Lung (tissue), 12 donors: ENCODE data around the gene RPUSD3. TPM values are rescaled to one million over a fixed set of nuclear protein-coding genes. Genes with fewer than 3 reads are reported as not detected.

Experiments
- ATAC-seq: fragments of 200-7000 bp; cut with Tn5 transposase; one replicate; pipeline ENCODE4 v1.9.1; 2020; ENCODE audit warnings: moderate number of reproducible peaks; ENCODE audit not compliant: insufficient read depth, low FRiP score
- DNase-seq, 3 donors: peaks; one replicate each; pipeline ENCODE4 v3.0.0-alpha.2; 2013 to 2017
- H3K27ac ChIP-seq, 2 donors: one replicate each; pipeline ENCODE4 v1.5.1; 2013; ENCODE audit warnings: mild to moderate bottlenecking in 2 of 2, moderate library complexity in 2 of 2, control low read depth in 1 of 2, inconsistent platforms in 1 of 2, low read depth in 1 of 2, low read length in 1 of 2
- H3K27me3 ChIP-seq, 3 donors: one replicate each; pipeline ENCODE4 v1.5.1; 2013; ENCODE audit warnings: low read length in 2 of 3; ENCODE audit not compliant: control insufficient read depth in 3 of 3, insufficient read depth in 3 of 3
- H3K36me3 ChIP-seq, 4 donors: one replicate each; pipeline ENCODE4 v1.5.1; 2013; ENCODE audit warnings: low read length in 4 of 4, mild to moderate bottlenecking in 1 of 4, moderate library complexity in 1 of 4; ENCODE audit not compliant: control insufficient read depth in 4 of 4, insufficient read depth in 4 of 4
- H3K4me1 ChIP-seq, 5 donors: one replicate each; pipeline ENCODE4 v1.5.1; 2013; ENCODE audit warnings: low read length in 5 of 5, mild to moderate bottlenecking in 2 of 5, moderate library complexity in 1 of 5; ENCODE audit not compliant: control insufficient read depth in 5 of 5, insufficient read depth in 5 of 5
- H3K4me3 ChIP-seq: one replicate; pipeline ENCODE4 v1.5.1; 2013; ENCODE audit warnings: mild to moderate bottlenecking, control low read depth, moderate library complexity
- H3K9ac ChIP-seq, 2 donors: one replicate each; pipeline ENCODE4 v1.5.1; 2013; ENCODE audit warnings: low read length in 2 of 2, control low read depth in 1 of 2; ENCODE audit not compliant: insufficient read depth in 1 of 2
- H3K9me3 ChIP-seq, 4 donors: one replicate each; pipeline ENCODE4 v1.5.1; 2013; ENCODE audit warnings: low read length in 3 of 4, mild to moderate bottlenecking in 1 of 4, moderate library complexity in 1 of 4; ENCODE audit not compliant: control insufficient read depth in 4 of 4, insufficient read depth in 3 of 4
- CTCF ChIP-seq: IDR thresholded peaks from 2 replicates; pipeline ENCODE4 v1.5.1; 2012; ENCODE audit warnings: mild to moderate bottlenecking; ENCODE audit errors: control extremely low read depth, extremely low read depth
- WGBS, 2 donors: extraction: QIAGEN DNeasy Blood & Tissue Kit; methylation state at CpG; one replicate each; pipeline ENCODE4 v1.1.7; 2013; 5-methylcytosine and 5-hydroxymethylcytosine counted together
- polyA plus RNA-seq, 2 donors: library from polyadenylated mRNA; stranded (reverse); fragments of 200-250 nt; gene quantifications; one replicate each; pipeline ENCODE4 v1.2.1, GENCODE V29; 2013
- total RNA-seq, 2 donors: library from RNA; depleted of rRNA in 1 of 2; stranded (reverse); fragments of >200 nt in 1 of 2; gene quantifications; one replicate each; pipeline ENCODE4 v1.2.1, GENCODE V29; 2014 to 2021
- donor health status: control.
- donor health status: control.
- donor health status: Bipolar disorder and iron deficiency.
- donor health status: healthy.
- donor health status: DM: yes; HTN: yes; CAD: no.

Gene RPUSD3
- total and polyA plus RNA-seq, 4 donors: 16.3 to 34.9 (median 26.3) TPM

DNA sequence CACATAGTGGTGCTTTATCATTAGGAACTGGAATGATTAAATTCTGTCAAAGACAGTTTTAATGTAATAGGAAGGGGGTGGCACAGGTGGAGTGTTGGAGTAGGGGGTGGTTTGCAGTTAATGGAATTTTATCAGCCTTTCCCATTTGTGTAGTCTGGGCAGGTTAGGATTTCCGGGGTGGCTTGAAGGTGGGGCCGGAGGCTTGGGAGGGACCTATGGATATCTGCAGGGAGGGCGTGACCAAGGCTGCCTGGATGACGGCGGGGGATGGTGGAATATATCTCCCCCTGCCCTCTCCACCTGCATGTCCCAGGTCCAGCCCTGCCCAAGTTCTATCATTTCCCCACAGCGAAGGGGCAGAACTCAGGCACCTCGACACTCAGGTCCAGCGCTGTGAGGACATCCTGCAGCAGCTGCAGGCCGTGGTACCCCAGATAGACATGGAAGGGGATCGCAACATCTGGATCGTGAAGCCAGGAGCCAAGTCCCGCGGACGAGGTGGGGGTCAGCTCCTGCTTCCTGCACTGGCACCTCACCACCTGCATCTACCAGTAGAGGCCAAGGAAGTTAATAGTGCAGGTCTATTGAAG, 18.3 kb downstream of the RPUSD3 start:
- no peak overlapping the region for H3K4me3 ChIP-seq
- H3K27ac ChIP-seq: no peak overlapping the region
- H3K36me3 ChIP-seq: peaks cover 3 to 15% (median 12%) of the 10 kb centered on the region in 4 donors
- ATAC-seq: no peak
- H3K4me1 ChIP-seq: no peaks in the 10 kb centered on the region
- no peak for TF ChIP-seq CTCF
- DNase-seq: peak in 1 of 3 donors; percentile 12
- no peak overlapping the region for H3K9ac ChIP-seq
- no peaks in the 10 kb centered on the region for H3K27me3 ChIP-seq
- 77 to 86% methylated on average over 14 of the region's 14 CpGs for WGBS, 2 donors
- no peaks in the 10 kb centered on the region for H3K9me3 ChIP-seq

DNA sequence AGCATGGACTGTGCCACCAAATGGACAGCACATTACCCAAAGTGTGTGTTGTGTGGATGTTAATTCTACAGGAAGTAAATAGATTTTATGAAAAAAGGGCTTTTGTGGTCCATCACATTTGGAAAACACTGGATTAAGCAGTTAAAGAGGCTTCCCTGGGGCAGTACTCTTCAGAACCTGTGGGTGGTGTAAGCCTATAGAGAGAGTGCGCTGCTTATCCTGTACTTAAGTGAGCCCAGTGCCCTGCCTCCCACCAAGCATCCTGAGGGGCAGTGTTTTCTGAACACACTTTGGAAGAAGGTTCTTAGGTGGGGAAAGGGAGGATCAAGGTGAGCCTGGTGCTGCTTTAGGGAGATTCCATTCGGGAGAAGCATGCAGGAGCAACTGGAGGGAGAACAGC, 22.9 kb downstream of the RPUSD3 start:
- DNase-seq (peak in 1 of 3 donors; percentile 13), ATAC-seq (no peak)
- 78 to 80% methylated on average over 2 of the region's 2 CpGs for WGBS, 2 donors
- peaks cover 0 to 11% (median 2%) of the 10 kb centered on the region in 4 donors for H3K36me3 ChIP-seq
- TF ChIP-seq CTCF: no peak
- H3K27ac ChIP-seq: no peak overlapping the region
- H3K4me3 ChIP-seq: no peak overlapping the region
- H3K4me1 ChIP-seq: no peaks in the 10 kb centered on the region
- no peaks in the 10 kb centered on the region for H3K9me3 ChIP-seq
- H3K27me3 ChIP-seq: no peaks in the 10 kb centered on the region
- H3K9ac ChIP-seq: no peak overlapping the region

DNA sequence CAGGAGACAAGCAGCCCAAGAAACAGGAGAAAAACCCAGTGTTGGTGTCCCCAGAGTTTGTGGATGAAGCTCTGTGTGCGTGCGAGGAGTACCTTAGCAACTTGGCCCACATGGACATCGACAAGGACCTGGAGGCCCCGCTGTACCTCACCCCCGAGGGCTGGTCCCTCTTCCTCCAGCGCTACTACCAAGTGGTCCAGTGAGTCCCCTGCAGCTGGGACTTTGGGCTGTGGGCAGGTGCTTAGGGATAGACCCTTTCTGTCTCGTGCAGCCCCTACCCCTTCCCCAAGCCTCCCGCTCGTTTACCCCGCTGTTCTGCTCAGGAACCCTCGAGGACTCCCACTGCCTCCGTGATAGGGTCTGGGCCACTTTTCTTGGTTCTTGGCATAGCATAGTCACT, 23.3 kb downstream of the RPUSD3 start:
- ATAC-seq (no peak), DNase-seq (no peak)
- H3K36me3 ChIP-seq: peaks cover 0 to 11% (median 4%) of the 10 kb centered on the region in 4 donors
- no peak overlapping the region for H3K27ac ChIP-seq
- no peaks in the 10 kb centered on the region for H3K9me3 ChIP-seq
- no peak overlapping the region for H3K9ac ChIP-seq
- no peak for TF ChIP-seq CTCF
- H3K27me3 ChIP-seq: no peaks in the 10 kb centered on the region
- H3K4me1 ChIP-seq: no peaks in the 10 kb centered on the region
- WGBS, 2 donors: 88 to 92% methylated on average over 12 of the region's 12 CpGs
- H3K4me3 ChIP-seq: no peak overlapping the region
